SK-N-SH (cell line): ENCODE results near the gene ACOT12. TPM values are rescaled to one million over a fixed set of nuclear protein-coding genes. Genes with fewer than 3 reads are reported as not detected.

ENCODE experiments used
- CTCF ChIA-PET: fragments of 300-600, 350-600 bp; formaldehyde crosslinking; extraction: SDS; loops from one replicate; lab custom pipeline; 2021; lab: Yijun Ruan, JAX
- POLR2A ChIA-PET: fragments of 350-600 bp; sonication (Branson Sonifier 250); formaldehyde crosslinking; extraction: SDS; loops from one replicate; lab custom pipeline; 2020; ENCODE audit warnings: antibody characterized with exemption, inconsistent platforms; lab: Yijun Ruan, JAX
- DNase-seq: peaks from one replicate; pipeline ENCODE4 v3.0.0; 2012
- H2AFZ ChIP-seq: fragments of 200-600 bp; sonication (generic); 2 replicates; pipeline ENCODE4 v1.8.1; 2016; ENCODE audit warnings: antibody characterized with exemption, mild to moderate bottlenecking, low read depth
- H3F3A ChIP-seq: fragments of 200-600 bp; sonication (generic); replicated peaks from 2 replicates; pipeline ENCODE3; 2016; ENCODE audit warnings: antibody characterized with exemption, mild to moderate bottlenecking; ENCODE audit not compliant: insufficient read depth
- H3K27ac ChIP-seq, 2 experiments: fragments of 200-500 bp in 1 of 2; fragments of 200-600 bp in 1 of 2; sonication (Bioruptor generic) in 1 of 2; sonication (generic), shearing (Covaris generic) in 1 of 2; 2 replicates each; pipeline versions ENCODE4 v1.5.1 to v1.6.1; 2014 to 2016; ENCODE audit warnings: low read depth in 2 of 2, inconsistent platforms in 1 of 2, low read length in 1 of 2, mild to moderate bottlenecking in 1 of 2, mixed read lengths in 1 of 2
- H3K27me3 ChIP-seq: fragments of 200-600 bp; sonication (generic), shearing (Covaris generic); 2 replicates; pipeline ENCODE4 v1.6.1; 2016; ENCODE audit warnings: mixed run types; ENCODE audit not compliant: insufficient read depth
- H3K36me3 ChIP-seq, 2 experiments: fragments of 200-500 bp in 1 of 2; fragments of 200-600 bp in 1 of 2; sonication (Bioruptor generic) in 1 of 2; sonication (generic) in 1 of 2; replicated peaks in 1 of 2; 2 replicates each; pipeline versions ENCODE3 to v1.5.1; 2014 to 2016; ENCODE audit warnings: low read length in 1 of 2, mild to moderate bottlenecking in 1 of 2; ENCODE audit not compliant: insufficient read depth in 2 of 2, control insufficient read depth in 1 of 2
- H3K4me1 ChIP-seq, 2 experiments: fragments of 200-500 bp in 1 of 2; fragments of 200-600 bp in 1 of 2; sonication (Bioruptor generic) in 1 of 2; sonication (generic), shearing (Covaris generic) in 1 of 2; 2 replicates each; pipeline versions ENCODE4 v1.5.1 to v1.6.1; 2014 to 2016; ENCODE audit warnings: low read depth in 1 of 2, low read length in 1 of 2, mixed run types in 1 of 2; ENCODE audit not compliant: insufficient read depth in 2 of 2, control insufficient read depth in 1 of 2
- H3K4me2 ChIP-seq: fragments of 200-600 bp; sonication (generic), shearing (Covaris generic); 2 replicates; pipeline ENCODE4 v1.6.1; 2017; ENCODE audit warnings: mixed run types
- H3K4me3 ChIP-seq, 2 experiments: fragments of 200-500 bp in 1 of 2; fragments of 200-600 bp in 1 of 2; sonication (Bioruptor generic) in 1 of 2; sonication (generic), shearing (Covaris generic) in 1 of 2; 2 replicates each; pipeline versions ENCODE4 v1.5.1 to v1.8.1; 2014 to 2016; ENCODE audit warnings: low read depth in 2 of 2, inconsistent platforms in 1 of 2, low read length in 1 of 2, mild to moderate bottlenecking in 1 of 2, mixed read lengths in 1 of 2, moderate library complexity in 1 of 2
- H3K79me2 ChIP-seq: fragments of 200-600 bp; sonication (generic); 2 replicates; pipeline ENCODE4 v1.8.1; 2017; ENCODE audit warnings: mild to moderate bottlenecking; ENCODE audit not compliant: insufficient read depth
- H3K9ac ChIP-seq: fragments of 200-600 bp; sonication (generic); 2 replicates; pipeline ENCODE4 v1.6.1; 2017; ENCODE audit warnings: mixed run types
- H3K9me2 ChIP-seq: fragments of 200-600 bp; sonication (generic); 2 replicates; pipeline ENCODE4 v1.6.1; 2017; ENCODE audit warnings: mixed run types
- H3K9me3 ChIP-seq: fragments of 200-600 bp; sonication (generic); 2 replicates; pipeline ENCODE4 v1.6.1; 2017; ENCODE audit warnings: mixed run types, mild to moderate bottlenecking, moderate library complexity
- H4K20me1 ChIP-seq: fragments of 200-600 bp; sonication (generic); 2 replicates; pipeline ENCODE4 v1.6.1; 2017; ENCODE audit warnings: mild to moderate bottlenecking, mixed run types; ENCODE audit not compliant: insufficient read depth
- CHD2 ChIP-seq: fragments of 150-350 bp; IDR thresholded peaks from 2 replicates; pipeline ENCODE4 v1.6.1; 2018; ENCODE audit warnings: low read length; ENCODE audit not compliant: partially characterized antibody
- EZH2phosphoT487 ChIP-seq: fragments of 200-600 bp; sonication (generic); IDR thresholded peaks from 2 replicates; pipeline ENCODE4 v1.6.1; 2017; ENCODE audit warnings: low read depth, mixed run types, mild to moderate bottlenecking, antibody characterized with exemption, moderate library complexity, borderline replicate concordance
- FOXJ3 ChIP-seq: sonication (generic); formaldehyde crosslinking; IDR thresholded peaks from 2 replicates; pipeline ENCODE4 v1.5.1; 2020; ENCODE audit warnings: mild to moderate bottlenecking, missing genetic modification reagents
- FOXM1 ChIP-seq: IDR thresholded peaks from 2 replicates; pipeline ENCODE4 v1.4.0; 2012; ENCODE audit warnings: low read depth, mild to moderate bottlenecking
- GATA2 ChIP-seq: sonication (generic); formaldehyde crosslinking; IDR thresholded peaks from 2 replicates; pipeline ENCODE4 v1.5.0; 2020; ENCODE audit warnings: mild to moderate bottlenecking, missing genetic modification reagents
- MEF2A ChIP-seq: IDR thresholded peaks from 2 replicates; pipeline ENCODE4 v1.4.0; 2012; ENCODE audit warnings: low read depth, borderline replicate concordance
- MXI1 ChIP-seq: IDR thresholded peaks from 2 replicates; pipeline ENCODE4 v1.6.1; 2012; ENCODE audit warnings: mild to moderate bottlenecking, low read depth, low read length, improper control_type of control experiment
- NRF1 ChIP-seq: IDR thresholded peaks from 2 replicates; pipeline ENCODE4 v1.6.1; 2012; ENCODE audit warnings: low read depth, mild to moderate bottlenecking, low read length
- PBX3 ChIP-seq: IDR thresholded peaks from 2 replicates; pipeline ENCODE4; 2012
- POLR2AphosphoS5 ChIP-seq: IDR thresholded peaks from 2 replicates; pipeline ENCODE4 v1.6.1; 2012; ENCODE audit warnings: low read depth, low read length
- RCOR1 ChIP-seq: fragments of 150-350 bp; IDR thresholded peaks from 2 replicates; pipeline ENCODE4 v1.6.1; 2017; ENCODE audit warnings: antibody characterized with exemption, low read length
- RXRA ChIP-seq: IDR thresholded peaks from 2 replicates; pipeline ENCODE4 v1.4.0; 2012; ENCODE audit warnings: low read depth, mild to moderate bottlenecking, borderline replicate concordance
- SIN3A ChIP-seq: IDR thresholded peaks from 2 replicates; pipeline ENCODE4 v1.6.1; 2012; ENCODE audit warnings: low read depth, mild to moderate bottlenecking, low read length, moderate library complexity, borderline replicate concordance
- SMC3 ChIP-seq: IDR thresholded peaks from 2 replicates; pipeline ENCODE4 v1.6.1; 2012; ENCODE audit warnings: low read depth, low read length, improper control_type of control experiment
- TAF1 ChIP-seq: IDR thresholded peaks from 2 replicates; pipeline ENCODE4 v1.6.1; 2012; ENCODE audit warnings: low read depth, mild to moderate bottlenecking, low read length, moderate library complexity, borderline replicate concordance
- TEAD4 ChIP-seq: IDR thresholded peaks from 2 replicates; pipeline ENCODE4 v1.4.0; 2012; ENCODE audit warnings: mild to moderate bottlenecking, borderline replicate concordance; ENCODE audit not compliant: insufficient read depth
- ZBTB33 ChIP-seq: IDR thresholded peaks from 2 replicates; pipeline ENCODE4 v1.4.0; 2012; ENCODE audit warnings: low read depth, borderline replicate concordance
- WGBS: methylation state at CpG from one replicate; pipeline ENCODE4 v1.1.6; 2017; ENCODE audit warnings: low lambda C conversion rate; 5-methylcytosine and 5-hydroxymethylcytosine counted together
- polyA plus RNA-seq, 3 experiments: library from polyadenylated mRNA; depleted of rRNA; stranded (reverse); fragments of >200 nt; gene quantifications; 2 replicates each; pipeline ENCODE4 v1.2.3, GENCODE V29; 2012
- TF ChIP-seq, protein P1 (sequence below): fragments of 200-600 bp; sonication (generic); IDR thresholded peaks from 2 replicates; pipeline ENCODE4 v1.6.1; 2017; ENCODE audit warnings: antibody characterized with exemption, mild to moderate bottlenecking, moderate library complexity
- TF ChIP-seq, protein P2 (sequence below): fragments of 150-350 bp; IDR thresholded peaks from 2 replicates; pipeline ENCODE4 v1.6.1; 2016; ENCODE audit warnings: mild to moderate bottlenecking, low read depth, low read length
- TF ChIP-seq, protein P3 (sequence below): fragments of 150-350 bp; IDR thresholded peaks from 2 replicates; pipeline ENCODE4 v1.6.1; 2017; ENCODE audit warnings: antibody characterized with exemption, low read length, low read depth, borderline replicate concordance

The ACOT12 gene
- polyA plus RNA-seq, 1 of the 3 experiments (the other 2 are of a cell fraction), result 0.07 TPM

GRCh38 chr5:81395262-81395661 is 1.3 kb upstream of the ACOT12 start (continued):
- TF ChIP-seq, protein P1, sequence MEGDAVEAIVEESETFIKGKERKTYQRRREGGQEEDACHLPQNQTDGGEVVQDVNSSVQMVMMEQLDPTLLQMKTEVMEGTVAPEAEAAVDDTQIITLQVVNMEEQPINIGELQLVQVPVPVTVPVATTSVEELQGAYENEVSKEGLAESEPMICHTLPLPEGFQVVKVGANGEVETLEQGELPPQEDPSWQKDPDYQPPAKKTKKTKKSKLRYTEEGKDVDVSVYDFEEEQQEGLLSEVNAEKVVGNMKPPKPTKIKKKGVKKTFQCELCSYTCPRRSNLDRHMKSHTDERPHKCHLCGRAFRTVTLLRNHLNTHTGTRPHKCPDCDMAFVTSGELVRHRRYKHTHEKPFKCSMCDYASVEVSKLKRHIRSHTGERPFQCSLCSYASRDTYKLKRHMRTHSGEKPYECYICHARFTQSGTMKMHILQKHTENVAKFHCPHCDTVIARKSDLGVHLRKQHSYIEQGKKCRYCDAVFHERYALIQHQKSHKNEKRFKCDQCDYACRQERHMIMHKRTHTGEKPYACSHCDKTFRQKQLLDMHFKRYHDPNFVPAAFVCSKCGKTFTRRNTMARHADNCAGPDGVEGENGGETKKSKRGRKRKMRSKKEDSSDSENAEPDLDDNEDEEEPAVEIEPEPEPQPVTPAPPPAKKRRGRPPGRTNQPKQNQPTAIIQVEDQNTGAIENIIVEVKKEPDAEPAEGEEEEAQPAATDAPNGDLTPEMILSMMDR, result no peak

DNA sequence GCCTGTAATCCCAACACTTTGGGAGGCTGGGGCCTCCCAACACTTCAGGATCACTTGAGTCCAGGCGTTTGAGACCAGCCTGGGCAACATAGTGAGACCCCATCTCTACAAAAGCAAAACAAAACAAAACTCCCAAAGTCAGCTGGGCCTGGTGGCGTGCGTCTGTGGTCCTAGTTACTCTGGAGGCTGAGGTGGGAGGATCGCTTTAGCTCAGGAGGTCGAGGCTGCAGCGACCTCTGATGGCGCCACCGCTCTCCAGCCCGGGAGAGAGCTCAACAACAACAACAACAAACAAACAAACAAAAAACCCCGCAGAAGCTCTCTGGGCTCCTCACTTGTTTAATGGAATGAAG is 528 bp downstream of the ACOT12 start:
- H3K4me2 ChIP-seq, result peak overlapping the region; percentile 69
- no peak for DNase-seq
- POLR2A ChIA-PET, result no interaction called here

More for the DNA sequence above, 528 bp downstream of the ACOT12 start:
- H3K9ac ChIP-seq, result no peak overlapping the region
- no peaks in the 10 kb centered on the region for H3K9me2 ChIP-seq
- H3K36me3 ChIP-seq, result no peaks in the 10 kb centered on the region
- CTCF ChIA-PET, result interaction anchor here (0.6 kb wide), 1 partner anchor 99 kb away, joined by 3 read pairs; no protein-coding TSS in a partner anchor
- H3F3A ChIP-seq, result no peaks in the 10 kb centered on the region
- H3K27me3 ChIP-seq, result no peaks in the 10 kb centered on the region
- WGBS, result 30% methylated on average over 10 of the region's 10 CpGs
- no peak for TF ChIP-seq SMC3
- no peak for TF ChIP-seq RCOR1
- no peak for TF ChIP-seq FOXJ3 (CRISPR knock-in tag)
- TF ChIP-seq CHD2, result no peak
- no peak for TF ChIP-seq MXI1
- no peak for TF ChIP-seq ZBTB33
- TF ChIP-seq FOXM1, result no peak
- no peak for TF ChIP-seq TAF1
- no peak for TF ChIP-seq POLR2AphosphoS5
- no peak for TF ChIP-seq RXRA
- no peak for TF ChIP-seq GATA2 (CRISPR knock-in tag)
- TF ChIP-seq SIN3A, result no peak
- no peak for TF ChIP-seq EZH2phosphoT487
- TF ChIP-seq NRF1, result no peak
- TF ChIP-seq PBX3, result no peak
- TF ChIP-seq, protein P2, sequence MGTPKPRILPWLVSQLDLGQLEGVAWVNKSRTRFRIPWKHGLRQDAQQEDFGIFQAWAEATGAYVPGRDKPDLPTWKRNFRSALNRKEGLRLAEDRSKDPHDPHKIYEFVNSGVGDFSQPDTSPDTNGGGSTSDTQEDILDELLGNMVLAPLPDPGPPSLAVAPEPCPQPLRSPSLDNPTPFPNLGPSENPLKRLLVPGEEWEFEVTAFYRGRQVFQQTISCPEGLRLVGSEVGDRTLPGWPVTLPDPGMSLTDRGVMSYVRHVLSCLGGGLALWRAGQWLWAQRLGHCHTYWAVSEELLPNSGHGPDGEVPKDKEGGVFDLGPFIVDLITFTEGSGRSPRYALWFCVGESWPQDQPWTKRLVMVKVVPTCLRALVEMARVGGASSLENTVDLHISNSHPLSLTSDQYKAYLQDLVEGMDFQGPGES, result no peak
- no peak for TF ChIP-seq TEAD4
- no peak for TF ChIP-seq MEF2A
- TF ChIP-seq, protein P3, sequence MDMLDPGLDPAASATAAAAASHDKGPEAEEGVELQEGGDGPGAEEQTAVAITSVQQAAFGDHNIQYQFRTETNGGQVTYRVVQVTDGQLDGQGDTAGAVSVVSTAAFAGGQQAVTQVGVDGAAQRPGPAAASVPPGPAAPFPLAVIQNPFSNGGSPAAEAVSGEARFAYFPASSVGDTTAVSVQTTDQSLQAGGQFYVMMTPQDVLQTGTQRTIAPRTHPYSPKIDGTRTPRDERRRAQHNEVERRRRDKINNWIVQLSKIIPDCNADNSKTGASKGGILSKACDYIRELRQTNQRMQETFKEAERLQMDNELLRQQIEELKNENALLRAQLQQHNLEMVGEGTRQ, result no peak
- no peaks in the 10 kb centered on the region for H3K9me3 ChIP-seq
- H3K79me2 ChIP-seq, result no peaks in the 10 kb centered on the region
- H2AFZ ChIP-seq, result peak overlapping the region; percentile 41; the same call in 1 of the 2 replicates
- no peak overlapping the region for H3K27ac ChIP-seq
- H3K4me3 ChIP-seq, result peak overlapping the region; percentile 42 to 59
- H3K4me1 ChIP-seq, result no peaks in the 10 kb centered on the region; a peak in 1 of 4 replicates
- no peaks in the 10 kb centered on the region for H4K20me1 ChIP-seq
